NB4 (cell line): ENCODE results near the gene NARF.

Experiments used
- TF ChIP-seq, protein P1 (sequence below): IDR thresholded peaks from 2 replicates; pipeline ENCODE4 v1.6.1; 2011; ENCODE audit warnings: low read depth, low read length
- TF ChIP-seq, protein P2 (sequence below): IDR thresholded peaks from one replicate; pipeline ENCODE4 v1.5.1; 2012; ENCODE audit warnings: low read depth, low read length

DNA sequence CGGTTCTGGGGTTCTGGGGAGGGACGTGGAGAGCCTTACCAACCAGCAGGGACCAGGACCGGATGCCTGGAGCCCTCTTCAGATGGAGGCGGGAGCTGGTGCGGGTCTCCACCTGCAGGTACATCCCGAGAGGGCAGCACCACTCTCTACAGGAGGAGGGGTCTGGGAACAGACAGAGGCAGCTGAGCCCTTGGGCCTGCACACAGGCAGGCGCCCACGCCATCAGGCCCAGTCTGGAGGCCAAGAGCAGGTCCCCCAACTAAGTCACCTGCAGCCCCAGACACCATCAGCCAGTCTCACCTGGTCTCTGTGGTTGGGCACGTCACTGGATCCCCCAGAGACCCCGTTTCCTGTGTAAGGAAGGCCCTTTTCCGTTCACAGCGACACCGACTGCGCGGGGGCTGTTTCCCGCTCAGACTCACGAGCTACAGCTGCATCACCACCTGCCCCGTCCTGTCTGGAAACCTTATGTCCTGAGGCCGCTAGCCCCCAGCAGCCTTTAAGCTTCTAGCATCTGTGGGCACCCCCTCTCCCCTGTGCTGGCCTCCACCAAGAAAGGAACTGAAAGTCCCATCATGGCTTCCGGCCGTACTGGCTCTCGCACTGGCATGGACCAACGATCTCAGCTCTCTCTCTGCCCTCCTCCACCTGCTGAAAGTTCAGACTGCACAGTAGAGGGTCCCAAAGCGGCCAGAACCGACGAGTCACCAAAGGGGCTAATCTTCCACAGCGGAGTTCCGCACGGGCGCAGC, 9.2 kb upstream of the NARF start:
- TF ChIP-seq, protein P1, sequence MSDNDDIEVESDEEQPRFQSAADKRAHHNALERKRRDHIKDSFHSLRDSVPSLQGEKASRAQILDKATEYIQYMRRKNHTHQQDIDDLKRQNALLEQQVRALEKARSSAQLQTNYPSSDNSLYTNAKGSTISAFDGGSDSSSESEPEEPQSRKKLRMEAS, result no peak
- TF ChIP-seq, protein P2, sequence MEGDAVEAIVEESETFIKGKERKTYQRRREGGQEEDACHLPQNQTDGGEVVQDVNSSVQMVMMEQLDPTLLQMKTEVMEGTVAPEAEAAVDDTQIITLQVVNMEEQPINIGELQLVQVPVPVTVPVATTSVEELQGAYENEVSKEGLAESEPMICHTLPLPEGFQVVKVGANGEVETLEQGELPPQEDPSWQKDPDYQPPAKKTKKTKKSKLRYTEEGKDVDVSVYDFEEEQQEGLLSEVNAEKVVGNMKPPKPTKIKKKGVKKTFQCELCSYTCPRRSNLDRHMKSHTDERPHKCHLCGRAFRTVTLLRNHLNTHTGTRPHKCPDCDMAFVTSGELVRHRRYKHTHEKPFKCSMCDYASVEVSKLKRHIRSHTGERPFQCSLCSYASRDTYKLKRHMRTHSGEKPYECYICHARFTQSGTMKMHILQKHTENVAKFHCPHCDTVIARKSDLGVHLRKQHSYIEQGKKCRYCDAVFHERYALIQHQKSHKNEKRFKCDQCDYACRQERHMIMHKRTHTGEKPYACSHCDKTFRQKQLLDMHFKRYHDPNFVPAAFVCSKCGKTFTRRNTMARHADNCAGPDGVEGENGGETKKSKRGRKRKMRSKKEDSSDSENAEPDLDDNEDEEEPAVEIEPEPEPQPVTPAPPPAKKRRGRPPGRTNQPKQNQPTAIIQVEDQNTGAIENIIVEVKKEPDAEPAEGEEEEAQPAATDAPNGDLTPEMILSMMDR, result no peak
